ENCODE results near the gene ACSM5.
"Not testable (repeated sequence)": the region's sequence is repeated elsewhere in the genome, so short reads cannot be mapped to it uniquely, and the experiment has no call there.

- TF ChIP-seq, protein P1, sequence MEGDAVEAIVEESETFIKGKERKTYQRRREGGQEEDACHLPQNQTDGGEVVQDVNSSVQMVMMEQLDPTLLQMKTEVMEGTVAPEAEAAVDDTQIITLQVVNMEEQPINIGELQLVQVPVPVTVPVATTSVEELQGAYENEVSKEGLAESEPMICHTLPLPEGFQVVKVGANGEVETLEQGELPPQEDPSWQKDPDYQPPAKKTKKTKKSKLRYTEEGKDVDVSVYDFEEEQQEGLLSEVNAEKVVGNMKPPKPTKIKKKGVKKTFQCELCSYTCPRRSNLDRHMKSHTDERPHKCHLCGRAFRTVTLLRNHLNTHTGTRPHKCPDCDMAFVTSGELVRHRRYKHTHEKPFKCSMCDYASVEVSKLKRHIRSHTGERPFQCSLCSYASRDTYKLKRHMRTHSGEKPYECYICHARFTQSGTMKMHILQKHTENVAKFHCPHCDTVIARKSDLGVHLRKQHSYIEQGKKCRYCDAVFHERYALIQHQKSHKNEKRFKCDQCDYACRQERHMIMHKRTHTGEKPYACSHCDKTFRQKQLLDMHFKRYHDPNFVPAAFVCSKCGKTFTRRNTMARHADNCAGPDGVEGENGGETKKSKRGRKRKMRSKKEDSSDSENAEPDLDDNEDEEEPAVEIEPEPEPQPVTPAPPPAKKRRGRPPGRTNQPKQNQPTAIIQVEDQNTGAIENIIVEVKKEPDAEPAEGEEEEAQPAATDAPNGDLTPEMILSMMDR (IDR thresholded peaks at IDR 0.05; ENCODE audit: poor library complexity) = not testable (repeated sequence)
- not testable (repeated sequence) for TF ChIP-seq EZH2 (IDR thresholded peaks at IDR 0.05; ENCODE audit: borderline replicate concordance)
Measured at GRCh38 chr16:20438950-20439349, 29.6 kb downstream of the ACSM5 start.

Data from hepatocyte (in vitro differentiated cells).